Dedifferentiated amniotic fluid mesenchymal stem cell (primary cell): ENCODE data around the gene STX17.

Source experiments
- DNase-seq: peaks from one replicate; pipeline ENCODE4 v3.0.0-alpha.2; 2016; ENCODE audit errors: extremely low spot score

Gene STX17

DNA sequence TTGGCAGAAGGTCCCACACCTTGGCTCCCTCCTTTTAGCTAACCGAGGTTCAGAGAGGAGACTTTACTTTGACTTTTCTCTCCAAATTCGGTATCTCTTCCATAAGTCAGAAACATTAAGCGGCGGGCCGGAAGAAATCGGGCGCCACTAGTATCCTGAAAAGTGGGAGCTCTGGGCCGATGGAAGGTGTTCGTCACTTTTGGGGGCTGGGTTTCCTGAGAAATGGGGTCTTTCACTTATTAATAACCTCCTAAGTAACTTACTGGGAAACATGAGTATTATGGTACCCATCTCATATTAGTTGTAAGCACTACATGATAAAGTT is 716 bp downstream of the STX17 start:
- no peak for DNase-seq

DNA sequence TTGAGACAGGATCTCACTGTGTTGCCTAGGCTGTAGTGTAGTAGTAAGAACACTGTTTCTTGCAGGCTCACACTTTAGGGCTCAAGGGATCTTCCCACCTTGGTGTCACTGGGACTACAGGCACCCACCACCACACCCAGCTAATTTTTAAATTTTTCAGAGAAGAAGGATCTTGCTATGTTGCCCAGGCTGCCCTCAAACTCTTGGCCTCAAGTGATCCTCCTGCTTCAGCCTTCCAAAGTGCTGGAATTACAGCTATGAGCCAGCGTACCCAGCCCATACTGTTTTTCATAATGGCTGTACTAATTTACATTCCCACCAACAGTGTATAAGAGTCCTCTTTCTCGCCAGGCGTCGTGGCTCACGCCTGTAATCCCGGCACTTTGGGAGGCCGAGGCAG is 5.1 kb downstream of the STX17 start:
- DNase-seq, result no peak

DNA sequence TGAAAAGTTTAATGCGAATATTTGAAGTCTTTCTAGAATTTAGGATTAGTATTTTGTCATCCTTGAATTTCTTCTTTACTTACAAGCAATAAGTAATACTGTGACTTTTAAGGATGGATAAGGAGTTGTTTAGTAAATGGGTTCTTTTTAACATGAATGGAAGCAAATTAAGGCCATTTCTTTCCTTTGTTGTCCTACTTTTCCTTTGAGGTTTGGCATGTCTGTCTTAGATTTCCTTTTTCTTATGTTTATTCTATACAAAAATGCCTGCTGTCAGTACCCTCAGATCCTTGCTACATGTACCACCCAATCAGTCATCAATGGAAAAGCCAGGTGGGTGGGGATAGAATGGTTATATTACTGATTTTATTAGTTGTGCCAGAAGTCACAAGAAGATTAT is 10.2 kb downstream of the STX17 start:
- DNase-seq, result no peak

DNA sequence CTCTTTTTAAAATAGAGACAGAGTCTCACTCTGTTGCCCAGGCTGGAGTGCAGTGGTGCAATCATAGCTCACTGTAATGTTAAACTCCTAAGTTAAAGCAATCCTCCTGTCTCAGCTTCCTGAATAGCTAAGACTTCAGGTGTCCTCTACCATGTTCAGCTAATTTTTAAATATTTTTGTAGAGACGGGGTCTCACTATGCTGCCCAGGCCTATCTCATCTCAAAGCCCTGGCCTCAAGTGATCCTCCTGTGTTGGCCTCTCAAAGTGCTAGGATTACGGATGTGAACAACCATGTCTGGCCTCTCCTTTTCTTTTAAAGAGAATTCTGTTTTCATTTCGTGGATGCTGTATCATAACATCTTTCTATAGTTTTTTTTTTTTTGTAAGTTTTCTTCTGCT is 11.7 kb downstream of the STX17 start:
- no peak for DNase-seq

DNA sequence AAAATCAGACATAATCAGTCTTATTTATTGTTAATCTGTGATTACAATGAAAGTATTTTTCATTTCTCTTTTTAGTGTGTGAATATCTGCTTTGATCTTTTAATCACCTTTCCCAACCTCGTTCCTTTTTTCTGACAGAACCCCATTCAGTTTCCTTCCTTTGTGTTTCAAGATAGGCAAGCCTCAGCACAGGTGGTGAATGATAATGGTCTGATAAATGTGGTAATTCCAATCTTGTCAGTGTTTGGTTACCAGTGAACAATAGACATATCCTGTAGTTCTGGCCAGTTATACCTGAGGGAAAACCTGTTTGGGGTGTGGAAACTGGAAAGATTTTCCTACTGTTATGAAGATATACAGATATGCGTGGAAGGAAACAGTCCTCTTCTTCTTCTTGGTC is 13.5 kb downstream of the STX17 start:
- no peak for DNase-seq

DNA sequence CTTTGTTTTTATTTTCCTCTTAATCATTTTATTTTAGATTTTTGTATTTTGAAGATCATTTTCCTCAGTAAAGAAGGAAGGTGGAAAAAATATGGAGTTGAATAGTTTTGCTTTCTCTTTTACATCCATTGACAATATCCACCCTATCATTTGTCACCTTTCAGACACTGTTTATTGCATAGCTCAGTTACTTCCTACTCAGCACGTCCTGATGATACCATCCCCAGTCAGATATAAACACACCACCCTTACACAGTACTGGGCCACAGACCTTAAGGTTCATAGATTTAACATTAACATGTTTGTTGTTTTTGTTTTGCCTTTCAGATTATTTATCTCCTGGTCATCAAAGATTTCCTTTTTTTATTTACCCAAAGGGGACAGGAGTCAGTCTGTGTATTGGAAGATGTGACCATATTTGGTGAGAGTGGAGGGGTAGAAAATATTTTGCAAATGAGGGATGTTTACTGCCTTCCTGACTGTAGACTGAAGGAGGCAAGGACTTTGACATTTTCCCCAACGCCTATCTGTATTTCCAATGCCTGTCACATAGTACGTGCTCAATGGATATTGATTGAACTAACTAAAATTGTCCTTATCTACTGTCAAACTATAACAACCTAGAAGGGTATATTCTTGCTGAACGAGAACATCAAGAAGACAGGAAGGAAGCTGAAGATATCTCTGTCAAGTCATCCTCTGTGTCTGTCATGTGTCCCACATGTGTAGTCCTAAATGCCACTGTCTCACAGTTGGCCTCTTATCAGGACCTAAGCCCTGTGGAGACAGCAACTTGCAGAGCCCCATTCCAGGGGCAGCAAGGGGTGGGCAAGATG is 15.6 kb downstream of the STX17 start:
- DNase-seq, result no peak

DNA sequence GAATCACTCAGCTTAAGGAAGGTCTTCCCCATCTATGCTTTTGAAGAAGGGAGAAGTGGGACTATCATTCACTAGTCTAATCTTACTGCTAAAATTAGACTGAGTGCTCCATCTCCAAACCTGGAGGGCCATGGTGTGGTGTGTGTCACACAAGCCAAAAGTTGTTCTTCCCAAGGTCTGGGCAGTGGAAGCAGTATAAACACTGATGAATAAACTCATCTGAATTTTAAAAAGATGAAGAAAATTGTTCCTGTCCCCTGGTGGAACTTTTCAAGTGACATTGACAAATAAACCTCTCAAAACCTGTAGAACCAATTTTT is 16.2 kb downstream of the STX17 start:
- DNase-seq, result no peak

DNA sequence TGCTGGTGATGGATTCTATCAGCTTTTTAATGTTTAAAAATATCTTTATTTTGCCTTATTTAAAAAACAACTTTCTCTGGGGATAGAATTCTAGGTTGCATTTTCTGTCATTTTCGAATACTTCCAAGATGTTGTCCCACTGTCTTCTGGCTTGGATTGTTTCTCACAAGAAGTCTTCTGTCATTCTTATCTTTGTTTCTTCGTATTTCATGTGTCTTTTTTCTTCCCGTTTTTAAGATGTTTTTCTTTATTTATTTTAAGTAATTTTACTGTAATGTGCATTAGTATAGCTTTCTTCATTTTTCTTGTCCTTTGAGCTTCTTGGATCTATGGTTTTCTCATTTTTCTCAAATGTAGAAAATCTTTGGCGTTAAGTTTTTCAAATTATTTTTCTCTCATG is 19.1 kb downstream of the STX17 start:
- no peak for DNase-seq

DNA sequence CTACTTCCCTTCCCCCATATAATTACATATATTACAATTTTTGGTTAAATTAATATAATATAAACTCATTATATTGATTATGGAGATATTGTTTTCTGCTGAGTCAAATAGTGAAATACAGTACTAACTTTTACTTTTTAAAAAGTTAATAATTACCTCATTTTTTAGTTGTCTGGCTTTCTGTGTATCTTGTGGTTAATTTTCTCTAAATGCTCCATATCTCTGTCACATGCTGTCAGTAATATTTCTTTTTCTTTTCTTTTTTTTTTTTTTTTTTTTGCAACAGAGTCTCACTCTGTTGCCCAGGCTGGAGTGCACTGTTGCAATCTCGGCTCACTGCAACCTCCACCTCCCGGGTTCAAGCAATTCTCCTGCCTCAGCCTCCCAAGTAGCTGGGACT is 23.2 kb downstream of the STX17 start:
- DNase-seq, result no peak

DNA sequence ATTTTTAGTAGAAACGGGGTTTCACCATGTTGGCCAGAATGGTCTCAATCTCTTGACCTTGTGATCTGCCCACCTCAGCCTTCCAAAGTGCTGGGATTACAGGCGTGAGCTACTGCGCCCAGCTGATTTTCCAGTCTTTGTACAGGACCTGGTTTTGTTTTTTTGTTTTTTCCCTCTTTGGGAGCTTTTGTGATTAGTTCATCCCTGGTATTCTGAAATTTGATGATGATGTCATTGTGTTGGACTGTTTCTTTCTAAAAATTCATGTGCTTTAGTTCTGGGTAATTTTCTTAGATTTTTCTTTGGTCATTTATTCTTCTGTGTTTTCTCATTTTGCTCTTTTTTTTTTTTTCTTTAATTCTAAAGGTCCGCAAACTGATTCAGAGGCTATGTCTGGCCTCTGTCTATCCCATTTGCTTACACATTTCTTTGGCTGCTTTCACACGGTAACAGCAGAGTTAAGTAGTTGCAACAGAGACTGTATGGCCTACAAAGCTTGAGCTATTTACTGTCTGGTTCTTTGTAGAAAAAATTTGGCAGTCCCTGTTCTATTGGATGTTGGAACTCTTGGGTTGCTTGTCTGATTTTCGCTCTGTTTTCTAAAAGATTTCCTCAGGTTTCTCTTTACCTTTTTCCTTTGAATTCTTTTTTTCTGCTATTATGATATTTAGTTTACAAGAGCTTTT is 24.8 kb downstream of the STX17 start:
- peak; percentile 33 for DNase-seq

DNA sequence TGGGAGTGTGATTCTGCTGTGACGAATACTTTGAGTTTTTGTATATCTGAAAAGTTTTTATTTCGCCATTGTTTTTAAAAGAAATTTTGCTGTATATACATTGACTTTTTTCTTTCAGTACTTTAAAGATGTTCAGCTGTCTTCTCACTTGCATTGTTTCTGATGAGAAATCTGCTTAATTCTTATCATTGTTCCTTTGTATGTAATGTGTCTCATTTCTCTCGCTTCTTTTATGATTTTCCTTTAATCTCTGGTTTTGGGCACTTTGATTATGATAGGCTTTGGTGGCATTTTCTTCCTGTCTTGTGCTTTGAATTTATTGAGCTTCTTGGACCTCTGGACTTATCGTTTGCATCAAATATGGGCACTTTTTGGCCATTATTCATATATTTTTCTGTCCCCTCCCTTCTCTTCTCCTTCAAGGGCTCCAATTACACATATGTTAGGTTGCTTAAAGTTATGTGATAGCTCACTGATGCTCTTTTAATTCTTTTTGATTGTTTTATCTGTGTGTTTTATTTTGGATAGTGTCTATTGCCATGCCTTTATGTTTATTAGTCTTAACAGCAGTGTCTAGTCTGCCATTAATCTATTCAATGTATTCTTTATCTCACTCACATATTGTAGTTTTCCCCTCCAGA is 30.6 kb downstream of the STX17 start:
- no peak for DNase-seq

DNA sequence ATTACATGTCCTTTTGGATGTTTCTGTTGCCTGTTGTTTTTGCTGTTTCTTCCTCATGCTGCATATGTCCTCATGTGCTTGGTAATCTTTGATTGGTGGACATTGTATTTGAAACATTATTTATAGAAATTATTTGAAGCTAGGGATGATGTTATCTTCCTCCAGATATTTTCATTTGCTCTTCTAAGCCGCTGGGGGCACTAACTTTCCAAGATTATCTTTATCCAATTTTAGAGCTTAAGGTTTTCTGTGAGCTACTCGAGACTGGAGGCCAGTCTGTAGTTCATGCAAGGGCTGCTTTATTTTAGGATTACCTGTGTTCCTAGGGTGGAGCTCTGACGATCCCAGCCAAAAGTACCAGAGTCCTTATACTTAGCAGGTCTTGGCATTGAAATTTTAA is 40.9 kb downstream of the STX17 start:
- no peak for DNase-seq

DNA sequence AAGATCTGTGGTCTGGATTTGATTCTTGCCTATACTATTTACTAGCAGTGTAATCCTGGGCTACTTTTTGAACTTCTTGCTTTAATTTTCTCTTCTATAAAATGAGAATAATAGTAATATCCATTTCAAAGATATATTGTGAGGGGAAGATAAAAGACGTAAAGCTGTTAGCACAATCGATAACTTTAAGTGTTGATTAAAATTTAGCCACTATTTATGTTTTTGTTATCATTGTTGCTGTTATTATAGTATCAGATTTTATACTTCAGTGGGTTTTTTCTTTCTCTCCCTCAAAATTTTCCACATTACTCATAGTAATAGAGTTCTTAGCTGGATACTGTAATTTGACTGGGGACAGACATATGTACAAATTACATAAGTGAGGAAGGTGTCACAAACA is 42.0 kb downstream of the STX17 start:
- DNase-seq, result no peak

DNA sequence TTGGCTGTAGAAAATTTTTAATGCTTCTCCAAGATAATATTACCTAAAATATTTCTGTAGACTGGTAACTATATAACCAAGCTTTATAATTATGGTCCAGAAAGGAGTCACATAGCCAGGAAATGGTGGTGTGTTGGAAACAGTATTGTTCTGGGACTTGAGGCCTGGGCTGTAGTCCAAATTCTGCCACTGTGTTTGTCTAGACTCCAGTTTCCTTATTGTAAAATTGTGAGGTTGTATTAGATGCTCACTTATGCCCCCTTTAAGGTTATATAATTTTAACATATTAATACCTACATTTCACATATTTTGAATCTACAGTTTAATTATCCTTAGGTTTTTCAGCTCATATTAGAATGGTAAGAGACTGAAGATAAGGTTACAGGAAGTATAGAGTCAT is 42.4 kb downstream of the STX17 start:
- no peak for DNase-seq

DNA sequence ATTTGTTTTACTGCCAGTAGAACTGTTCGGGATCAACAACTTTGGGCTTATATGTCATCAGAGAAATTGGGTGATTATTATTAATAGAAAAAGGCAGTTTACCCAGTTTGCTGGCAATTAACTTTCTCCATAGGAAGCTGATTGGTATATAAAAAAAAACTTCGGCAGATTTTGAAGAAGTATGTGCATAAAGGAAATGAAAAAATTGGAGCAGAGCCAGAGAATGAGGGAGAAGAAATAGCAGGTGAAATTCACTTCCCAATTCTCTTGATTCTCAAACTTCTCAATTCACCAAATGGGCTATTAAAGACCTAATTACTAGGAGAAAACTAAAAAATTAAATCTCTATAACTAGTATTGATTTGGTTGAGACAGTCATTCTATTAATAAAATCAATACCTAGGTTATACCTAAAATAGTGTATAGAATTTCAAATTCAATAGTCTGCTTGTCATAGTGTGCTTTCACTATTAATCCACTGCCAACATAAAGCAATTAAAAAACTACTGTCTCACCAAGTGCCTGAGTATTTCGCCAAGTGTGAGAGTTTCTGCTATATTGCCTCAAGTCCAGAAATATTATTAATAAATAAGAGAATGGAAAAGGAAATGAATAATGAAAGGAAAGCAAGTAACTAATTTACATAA is 47.5 kb downstream of the STX17 start:
- DNase-seq, result no peak

DNA sequence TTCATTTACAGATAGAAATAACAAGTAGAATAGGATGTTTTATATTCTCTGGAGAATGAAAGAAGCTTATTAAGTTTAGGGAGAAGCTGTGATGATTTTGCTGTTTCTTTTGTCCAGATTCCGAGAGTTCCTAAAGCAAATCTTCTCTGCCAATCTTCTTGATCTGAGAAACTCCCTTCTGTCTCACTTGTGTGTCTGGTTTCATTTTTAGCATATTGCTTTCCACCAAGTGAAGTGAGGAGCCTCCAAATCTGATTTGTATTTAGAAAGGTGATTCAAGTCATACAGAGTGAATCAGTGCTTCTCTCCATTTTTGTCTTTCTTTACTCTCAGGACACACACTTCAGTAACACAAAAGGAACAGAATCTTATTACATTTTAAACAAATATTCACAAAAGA is 48.4 kb downstream of the STX17 start:
- no peak for DNase-seq

DNA sequence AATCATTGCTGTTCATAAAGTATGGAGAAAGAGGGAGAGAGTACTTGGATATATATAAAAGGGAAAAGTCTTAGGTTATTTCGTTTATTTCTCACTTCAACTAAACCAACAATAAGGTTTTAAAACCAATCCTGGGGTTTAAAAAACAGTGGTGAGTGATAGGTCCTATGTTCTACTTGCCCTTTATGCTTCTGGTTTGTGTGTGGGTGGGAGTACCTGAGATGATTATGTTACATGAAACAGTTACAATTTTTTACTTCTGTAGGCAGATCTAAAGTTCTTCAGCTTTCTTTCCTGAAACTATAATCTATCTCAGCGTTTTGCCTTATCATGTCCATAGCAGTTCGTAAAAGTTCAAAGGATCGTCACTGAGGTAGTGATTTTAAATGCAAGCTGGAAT is 49.2 kb downstream of the STX17 start:
- no peak for DNase-seq

DNA sequence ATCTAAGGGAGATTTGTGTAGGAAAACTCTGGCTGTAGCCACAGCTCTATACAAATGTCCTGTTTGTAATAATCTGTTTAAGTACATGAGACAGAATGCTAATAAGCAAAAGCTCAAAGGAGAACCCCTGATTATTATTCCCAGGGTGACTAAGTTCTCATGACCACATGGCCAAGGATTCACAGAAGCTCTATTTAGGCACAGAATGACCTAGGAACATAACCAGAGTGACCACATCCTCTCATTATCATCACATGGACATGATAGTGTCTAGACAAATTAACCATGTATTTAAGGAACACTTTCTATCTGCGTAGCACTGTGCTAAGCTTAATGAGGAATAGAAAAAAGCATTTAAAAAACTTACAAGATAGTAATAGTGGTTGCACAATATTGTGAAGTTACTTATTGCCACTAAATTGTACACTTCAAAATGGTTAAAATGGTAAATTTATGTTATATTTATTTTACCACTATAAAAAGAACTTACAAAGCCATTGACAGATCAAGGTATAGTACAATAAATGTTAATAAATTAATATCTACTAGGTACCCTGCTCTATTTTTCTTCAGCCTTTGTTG is 56.3 kb downstream of the STX17 start:
- no peak for DNase-seq

DNA sequence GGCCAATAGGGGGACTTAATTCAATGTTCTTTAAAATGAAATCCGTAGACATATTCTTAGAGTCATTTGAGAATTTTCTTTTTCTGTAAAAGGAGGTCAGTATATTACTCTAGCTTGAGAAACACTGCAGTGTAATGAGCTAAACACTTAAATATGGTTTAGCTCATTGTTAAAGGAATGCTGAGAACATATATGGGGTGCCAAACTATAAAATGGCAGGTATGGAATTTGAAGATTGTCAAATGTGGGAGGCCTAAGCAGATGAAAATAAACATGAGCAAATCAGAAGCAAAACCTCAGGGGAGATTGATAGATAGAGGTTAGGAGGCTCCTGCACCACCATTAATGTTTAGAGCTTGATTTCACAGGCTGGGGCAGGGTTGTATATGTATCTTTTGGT is 57.9 kb downstream of the STX17 start:
- DNase-seq, result peak; percentile 46

DNA sequence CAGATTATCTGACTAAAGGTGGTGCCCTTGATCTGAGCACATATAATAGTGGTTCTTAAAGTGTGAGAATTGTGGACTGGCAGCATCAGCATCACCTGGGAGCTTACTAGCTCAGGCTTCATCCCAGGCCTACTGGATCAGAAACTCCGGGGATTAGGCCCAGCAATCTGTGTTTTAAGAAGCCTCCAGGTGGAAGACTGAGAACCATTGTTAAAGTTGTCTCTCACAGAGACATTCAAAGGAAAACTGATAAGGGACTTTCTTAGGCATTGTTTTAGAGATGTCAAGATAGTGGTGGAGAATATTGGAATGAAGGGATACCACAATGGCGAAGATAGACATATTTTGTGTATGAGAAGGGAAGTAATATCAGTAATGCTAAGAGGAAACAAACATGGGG is 59.5 kb downstream of the STX17 start:
- DNase-seq, result no peak

DNA sequence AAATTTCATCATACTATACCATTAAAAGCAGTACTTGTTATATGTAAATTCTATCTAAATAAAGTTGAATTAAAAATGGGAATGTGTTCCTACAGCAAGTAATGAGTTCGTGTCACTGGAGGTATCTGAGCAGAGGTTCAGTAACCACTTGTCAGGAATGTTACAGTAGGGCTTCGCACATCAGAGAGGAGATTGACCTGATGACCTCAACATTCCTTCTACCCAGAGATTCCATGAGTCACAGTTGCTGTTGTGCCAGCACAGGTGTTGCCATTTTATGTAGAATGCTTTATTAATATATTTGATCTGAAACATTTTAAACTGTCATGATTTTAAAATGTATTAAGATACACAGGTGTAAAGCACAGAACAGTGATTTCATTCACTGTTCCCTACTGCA is 60.3 kb downstream of the STX17 start:
- DNase-seq, result no peak

DNA sequence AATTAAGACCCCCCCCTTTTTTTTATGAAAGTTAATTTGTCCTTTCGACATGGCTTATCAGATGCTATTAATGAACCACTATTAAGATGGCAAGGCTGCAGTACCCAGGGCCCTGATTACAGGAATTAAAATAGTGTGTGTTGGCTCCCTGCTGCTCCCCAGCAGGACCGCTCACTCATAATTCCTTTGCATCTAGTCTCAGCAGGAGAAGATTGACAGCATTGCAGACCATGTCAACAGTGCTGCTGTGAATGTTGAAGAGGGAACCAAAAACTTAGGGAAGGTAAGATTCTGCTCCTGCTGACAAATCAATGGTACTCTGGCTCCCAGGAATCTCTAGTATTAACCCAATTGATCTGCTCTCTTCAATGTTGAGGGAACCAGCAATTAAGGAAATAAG is 61.0 kb downstream of the STX17 start:
- DNase-seq, result no peak

DNA sequence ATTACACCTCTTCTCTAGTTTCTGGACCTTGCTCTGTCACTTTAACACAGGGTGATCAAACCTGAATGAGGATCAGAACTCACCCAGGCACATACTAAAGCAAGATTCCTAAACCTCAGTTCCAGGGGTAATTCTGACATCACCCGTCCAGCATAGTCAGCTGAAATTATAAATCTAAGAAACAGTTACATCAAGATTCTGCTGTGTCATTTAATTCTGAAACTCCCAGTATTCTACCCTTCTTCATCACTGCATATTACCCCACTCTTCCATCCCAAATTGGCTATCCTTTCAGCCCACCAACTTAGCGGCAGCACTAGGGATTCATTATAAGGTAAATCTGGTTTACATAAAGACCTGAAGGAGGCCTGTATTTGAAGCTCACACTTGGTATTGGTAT is 64.0 kb downstream of the STX17 start:
- no peak for DNase-seq
